Thyroid gland (tissue), 4 donors: ENCODE measurements around the gene HIVEP3. TPM values are rescaled to one million over a fixed set of nuclear protein-coding genes. Genes with fewer than 3 reads are reported as not detected.
A peak's percentile ranks its signal among the peaks of the same experiment; 100 is the strongest.

Experiments
- DNase-seq, 2 donors: peaks; one replicate each; pipeline ENCODE4 v3.0.0-alpha.2; 2019
- H3K27ac ChIP-seq, 3 donors: fragments of 200-600 bp; sonication (generic); 1 replicate in 2 of 3; 2 replicates in 1 of 3; pipeline ENCODE4 v1.5.1; 2016 to 2019; ENCODE audit warnings: mild to moderate bottlenecking in 1 of 3, moderate library complexity in 1 of 3
- H3K27me3 ChIP-seq: fragments of 200-600 bp; sonication (generic); one replicate; pipeline ENCODE4 v1.5.1; 2019
- H3K36me3 ChIP-seq, 2 donors: fragments of 200-600 bp; sonication (generic); one replicate each; pipeline ENCODE4 v1.5.1; 2016 to 2019
- H3K4me1 ChIP-seq, 2 donors: fragments of 200-600 bp; sonication (generic); one replicate each; pipeline ENCODE4 v1.5.1; 2017 to 2019
- H3K4me3 ChIP-seq, 3 donors: fragments of 200-600 bp; sonication (generic); replicated peaks in 1 of 3; 1 replicate in 2 of 3; 2 replicates in 1 of 3; pipeline ENCODE4 v1.5.1; 2016; ENCODE audit warnings: mild to moderate bottlenecking in 1 of 3
- H3K9me3 ChIP-seq: fragments of 200-600 bp; sonication (generic); one replicate; pipeline ENCODE4 v1.5.1; 2017
- POLR2A ChIP-seq, 2 donors: fragments of 450-650 bp; IDR thresholded peaks; one replicate each; pipeline ENCODE4 v1.6.1; 2017; ENCODE audit warnings: antibody characterized with exemption in 2 of 2, mild to moderate bottlenecking in 2 of 2, moderate library complexity in 1 of 2
- WGBS, 2 donors: methylation state at CpG; one replicate each; pipeline ENCODE4 v1.1.5; 2017; 5-methylcytosine and 5-hydroxymethylcytosine counted together
- intact Hi-C: fragments of 100-400 bp; cut with DNase I; formaldehyde crosslinking; loops from one replicate; pipeline ENCODE4 v1.15.1; 2023
- small RNA-seq: library from RNA; depleted of rRNA; stranded (forward); fragments of <200 nt; gene quantifications from one replicate; pipeline ENCODE3, GENCODE V24; 2016
- total RNA-seq, 4 donors: library from RNA; depleted of rRNA; stranded (reverse); fragments of >200 nt; gene quantifications; one replicate each; pipeline ENCODE4 v1.2.3, GENCODE V29; 2016
- TF ChIP-seq, protein P1 (sequence below), 6 experiments: fragments of 200-600 bp in 3 of 6; fragments of 450-650 bp in 3 of 6; sonication (generic) in 3 of 6; IDR thresholded peaks; one replicate each; pipeline ENCODE4 v1.5.1; 2016 to 2019; ENCODE audit warnings: antibody characterized with exemption in 6 of 6, mild to moderate bottlenecking in 2 of 6, inconsistent platforms in 1 of 6, moderate library complexity in 1 of 6

The HIVEP3 gene
- total RNA-seq, 4 donors from 2014 or later: 9.7 to 13.5 (median 12.5) TPM

DNA sequence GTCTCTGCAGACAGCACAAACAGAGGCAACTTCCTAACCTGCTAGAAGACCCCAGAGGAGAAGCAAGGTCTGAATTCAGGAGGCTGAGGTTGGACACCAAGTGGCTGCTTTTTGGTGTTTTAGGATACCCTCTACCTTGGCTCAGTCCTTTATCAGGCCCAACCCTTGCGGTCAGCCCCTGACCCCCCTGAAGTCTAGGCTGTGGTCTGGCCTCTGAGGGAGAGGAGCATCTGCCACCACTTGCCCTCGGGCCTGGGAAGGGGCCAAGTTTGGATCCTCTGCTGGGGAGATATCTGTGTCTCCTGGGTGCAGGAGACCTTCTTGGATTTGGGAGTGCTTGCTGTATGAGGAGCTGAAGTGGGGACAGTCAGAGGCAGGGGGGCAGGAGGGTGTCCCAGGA, 455.2 kb downstream of the HIVEP3 start:
- Histone ChIP-seq H3K9me3 (no peaks in the 10 kb centered on the region), H3K4me3 (no peak overlapping the region), H3K27ac (no peak overlapping the region), H3K27me3 (no peaks in the 10 kb centered on the region), H3K36me3 (no peaks in the 10 kb centered on the region), H3K4me1 (peaks cover 0 to 4% of the 10 kb centered on the region in 2 donors)
- TF ChIP-seq, protein P1, sequence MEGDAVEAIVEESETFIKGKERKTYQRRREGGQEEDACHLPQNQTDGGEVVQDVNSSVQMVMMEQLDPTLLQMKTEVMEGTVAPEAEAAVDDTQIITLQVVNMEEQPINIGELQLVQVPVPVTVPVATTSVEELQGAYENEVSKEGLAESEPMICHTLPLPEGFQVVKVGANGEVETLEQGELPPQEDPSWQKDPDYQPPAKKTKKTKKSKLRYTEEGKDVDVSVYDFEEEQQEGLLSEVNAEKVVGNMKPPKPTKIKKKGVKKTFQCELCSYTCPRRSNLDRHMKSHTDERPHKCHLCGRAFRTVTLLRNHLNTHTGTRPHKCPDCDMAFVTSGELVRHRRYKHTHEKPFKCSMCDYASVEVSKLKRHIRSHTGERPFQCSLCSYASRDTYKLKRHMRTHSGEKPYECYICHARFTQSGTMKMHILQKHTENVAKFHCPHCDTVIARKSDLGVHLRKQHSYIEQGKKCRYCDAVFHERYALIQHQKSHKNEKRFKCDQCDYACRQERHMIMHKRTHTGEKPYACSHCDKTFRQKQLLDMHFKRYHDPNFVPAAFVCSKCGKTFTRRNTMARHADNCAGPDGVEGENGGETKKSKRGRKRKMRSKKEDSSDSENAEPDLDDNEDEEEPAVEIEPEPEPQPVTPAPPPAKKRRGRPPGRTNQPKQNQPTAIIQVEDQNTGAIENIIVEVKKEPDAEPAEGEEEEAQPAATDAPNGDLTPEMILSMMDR (IDR thresholded peaks at IDR 0.05): no peak
- no peak for TF ChIP-seq POLR2A (IDR thresholded peaks at IDR 0.05)
- intact Hi-C loops: no loop called here
- WGBS, 2 donors: 92 to 100% methylated on average over 1 to 2 of the region's 2 CpGs
- no peak for DNase-seq

DNA sequence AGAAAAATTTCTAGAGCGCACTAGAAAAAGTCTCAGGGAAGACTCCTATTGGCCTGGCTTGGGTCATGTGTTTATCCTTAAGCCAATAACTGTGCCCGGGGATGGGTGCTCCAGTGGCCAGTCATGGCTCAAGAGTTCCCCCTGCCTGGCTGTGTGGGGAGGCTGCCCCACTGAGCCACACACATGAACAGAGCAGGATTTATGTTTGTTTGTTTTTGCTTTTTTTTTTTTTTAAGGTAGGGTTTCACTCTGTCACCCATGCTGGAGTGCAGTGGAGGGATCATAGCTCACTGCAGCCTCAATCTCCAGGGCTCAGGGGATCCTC, 456.1 kb downstream of the HIVEP3 start:
- Histone ChIP-seq H3K4me3 (no peak overlapping the region), H3K36me3 (no peaks in the 10 kb centered on the region), H3K9me3 (no peaks in the 10 kb centered on the region), H3K27ac (no peak overlapping the region), H3K27me3 (no peaks in the 10 kb centered on the region), H3K4me1 (peaks cover 0 to 4% of the 10 kb centered on the region in 2 donors)
- 82 to 96% methylated on average over 2 of the region's 2 CpGs for WGBS, 2 donors
- DNase-seq: no peak
- intact Hi-C loops: no loop called here
- TF ChIP-seq POLR2A (IDR thresholded peaks at IDR 0.05): no peak
- TF ChIP-seq, protein P1 (IDR thresholded peaks at IDR 0.05): no peak

DNA sequence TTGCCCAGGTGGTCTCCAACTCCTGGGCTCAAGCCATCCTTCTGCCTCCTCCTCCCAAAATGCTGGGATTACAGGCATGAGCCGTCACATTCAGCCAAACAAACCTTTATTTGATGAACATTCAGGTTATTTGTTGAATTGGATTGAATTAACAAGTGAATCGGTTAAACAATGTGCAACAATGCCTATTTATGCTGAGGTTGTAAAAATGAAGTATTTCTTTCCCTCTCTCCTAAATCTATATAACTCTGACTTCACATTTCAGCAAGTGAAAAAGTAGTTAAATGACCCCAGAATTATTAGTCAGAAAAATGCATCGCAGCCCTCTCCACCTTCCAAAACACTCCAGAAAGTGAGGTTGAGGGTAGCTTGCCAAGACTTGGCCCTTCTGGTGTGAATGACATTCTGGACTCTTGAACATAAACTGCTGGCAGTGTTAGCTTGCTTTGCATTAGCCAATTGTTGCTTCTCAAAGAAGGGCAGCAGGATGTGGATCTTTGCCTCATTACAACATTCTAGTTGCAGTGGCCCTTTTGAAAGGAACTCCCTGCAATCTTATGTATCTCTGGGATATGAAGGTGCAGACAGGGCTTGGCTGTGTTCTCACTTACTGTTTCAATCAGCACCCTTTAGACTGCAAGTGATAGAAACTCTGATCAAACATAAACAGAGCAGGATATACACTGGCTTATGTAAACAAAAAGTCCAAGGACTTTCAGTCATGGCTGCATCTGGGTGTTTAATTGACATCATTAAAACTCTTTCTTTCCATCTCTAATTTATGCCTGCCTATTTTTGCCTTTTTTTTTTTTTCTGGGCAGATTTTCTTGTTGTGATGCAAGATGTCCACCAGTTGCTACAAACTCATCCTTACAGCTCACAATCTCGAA, 456.7 kb downstream of the HIVEP3 start:
- H3K27me3 ChIP-seq: no peaks in the 10 kb centered on the region
- WGBS, 2 donors: 48 to 56% methylated on average over 4 of the region's 4 CpGs
- no peaks in the 10 kb centered on the region for H3K9me3 ChIP-seq
- H3K27ac ChIP-seq: no peak overlapping the region
- H3K4me1 ChIP-seq: peaks cover 0 to 4% of the 10 kb centered on the region in 2 donors
- intact Hi-C loops: no loop called here
- TF ChIP-seq, protein P1 (IDR thresholded peaks at IDR 0.05): no peak
- TF ChIP-seq POLR2A (IDR thresholded peaks at IDR 0.05): no peak
- H3K36me3 ChIP-seq: no peaks in the 10 kb centered on the region
- no peak overlapping the region for H3K4me3 ChIP-seq
- DNase-seq: peak; percentile 57 to 62

DNA sequence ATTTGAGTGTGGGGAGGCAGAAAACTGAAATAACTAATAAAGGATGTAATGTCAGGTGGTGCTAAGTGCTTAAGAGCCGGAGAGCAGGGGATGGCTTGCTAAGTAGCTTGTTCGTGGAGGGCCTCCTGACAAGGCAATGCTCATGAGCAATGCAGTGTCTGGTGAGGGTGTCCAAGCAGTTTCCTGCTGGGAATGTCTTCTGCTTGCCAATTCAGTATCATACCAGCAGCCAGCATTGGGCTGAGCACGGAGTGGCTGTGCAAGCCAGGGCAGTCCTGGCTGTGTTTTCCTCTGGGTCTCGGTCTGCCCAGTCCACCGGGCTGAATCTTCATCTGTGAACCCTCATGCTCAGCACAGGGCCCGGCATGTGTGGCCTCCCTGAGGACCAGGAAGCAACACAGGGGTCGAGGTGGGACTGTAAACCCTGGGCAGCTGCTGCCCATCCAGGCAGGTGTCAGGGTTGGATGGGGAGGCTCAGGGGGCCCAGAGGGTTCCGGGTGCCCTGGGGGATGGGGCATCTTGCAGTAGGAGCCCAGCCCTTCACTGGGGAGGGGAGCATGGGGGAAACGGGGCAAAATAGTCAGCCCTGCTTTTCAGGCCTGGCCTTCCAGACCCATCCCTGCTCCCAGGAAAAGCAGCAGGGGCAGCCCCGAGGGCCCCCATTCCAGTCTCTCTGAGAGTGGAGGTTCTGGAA, 461.7 kb downstream of the HIVEP3 start:
- Histone ChIP-seq H3K4me3 (no peak overlapping the region), H3K36me3 (no peaks in the 10 kb centered on the region), H3K27ac (no peak overlapping the region), H3K4me1 (peaks cover 0 to 16% of the 10 kb centered on the region in 2 donors), H3K27me3 (no peaks in the 10 kb centered on the region), H3K9me3 (no peaks in the 10 kb centered on the region)
- no peak for TF ChIP-seq POLR2A (IDR thresholded peaks at IDR 0.05)
- TF ChIP-seq, protein P1 (IDR thresholded peaks at IDR 0.05): no peak
- intact Hi-C loops: no loop called here
- 71 to 77% methylated on average over 8 to 9 of the region's 10 CpGs for WGBS, 2 donors
- DNase-seq: peak in 1 of 2 donors; percentile 25

Small RNA genes within 50 kb of the gene (small RNA-seq; reads per million reads assigned to genes)
- gene RNA5SP45: not detected

Other genes with a start within 250 kb of the HIVEP3 start
- not detected for gene GUCA2B, start 234.5 kb upstream of the HIVEP3 start, total RNA-seq
- gene GUCA2A, start 245.8 kb upstream of the HIVEP3 start, total RNA-seq: not detected